ENCODE measurements around the gene STX3. TPM values are rescaled to one million over a fixed set of nuclear protein-coding genes. Genes with fewer than 3 reads are reported as not detected.

The STX3 gene
- total and polyA plus RNA-seq, 2 donors (not counting 1 experiment from before 2014, with no cell fraction given) = 7.6 to 16.6 TPM

- H3K9me3 ChIP-seq (ENCODE audit: control extremely low read depth in 1 of 3, control insufficient read depth in 2 of 3, insufficient read depth in 1 of 3, low read length in 2 of 3) = no peaks in the 10 kb centered on the region
- H3K27me3 ChIP-seq (replicated peaks in 1 of 4; ENCODE audit: control extremely low read depth in 1 of 4, control insufficient read depth in 3 of 4, insufficient read depth in 4 of 4, low read length in 3 of 4) = peaks cover 0 to 7% (median 0%) of the 10 kb centered on the region in 4 experiments
- Mint-ChIP-seq H3K27ac (no peak within 1 kb of the TSS), H3K4me1 (no peaks in the 10 kb centered on the region), H3K9me3 (ENCODE audit: insufficient read depth) (no peaks in the 10 kb centered on the region), H3K4me3 (no peak within 1 kb of the TSS), H3K27me3 (peaks cover 32% of the 10 kb centered on the region)
- ATAC-seq (ENCODE audit: low read depth) (no peak), DNase-seq (no peak)
- 100% methylated on average over 1 of the region's 2 CpGs for WGBS (ENCODE audit: insufficient coverage)
- no peaks in the 10 kb centered on the region for H3K4me1 ChIP-seq (ENCODE audit: control insufficient read depth in 2 of 2, insufficient read depth in 2 of 2, low read length in 2 of 2)
- no peaks in the 10 kb centered on the region for H4K20me1 ChIP-seq (ENCODE audit: control insufficient read depth, insufficient read depth, low read length, poor library complexity, severe bottlenecking)
- CTCF ChIA-PET = no interaction called here
- no peaks in the 10 kb centered on the region for H3K36me3 ChIP-seq (replicated peaks in 1 of 2; ENCODE audit: control extremely low read depth in 1 of 2, control insufficient read depth in 1 of 2, extremely low read depth in 1 of 2, insufficient read depth in 2 of 2, low read length in 1 of 2)
- H3K4me2 ChIP-seq (replicated peaks; ENCODE audit: low read depth, low read length, poor library complexity, severe bottlenecking) = no peak within 1 kb of the TSS
- TF ChIP-seq CTCF (IDR thresholded peaks at IDR 0.05) (no peak), EZH2 (IDR thresholded peaks at IDR 0.05; ENCODE audit: borderline replicate concordance, insufficient read depth, low read depth, low read length, poor library complexity, severe bottlenecking) (no peak)
- intact Hi-C loops (cut with micrococcal nuclease) = no loop called here
- no peaks in the 10 kb centered on the region for H3K79me2 ChIP-seq (ENCODE audit: control insufficient read depth, insufficient read depth, low read length)
- no peak within 1 kb of the TSS for H3K4me3 ChIP-seq (ENCODE audit: control extremely low read depth in 1 of 5, extremely low read depth in 1 of 5, insufficient read depth in 1 of 5, low read depth in 2 of 5, low read length in 4 of 5)
- no peak within 1 kb of the TSS for H3K27ac ChIP-seq (ENCODE audit: low read length in 2 of 2)
- POLR2A ChIA-PET = no interaction called here
- no peak within 1 kb of the TSS for H2AFZ ChIP-seq (ENCODE audit: insufficient read depth, low read depth, low read length, poor library complexity, severe bottlenecking)
- no peak within 1 kb of the TSS for H3K9ac ChIP-seq (ENCODE audit: low read length)
Observed at GRCh38 chr11:59713745-59714144, 41.4 kb upstream of the STX3 start, which contains the start of gene OR10V1. Gene OR10V1 (minus strand): TSS chr11:59713845. CDS start chr11:59713845, 0 bp downstream.

- Mint-ChIP-seq H3K4me3 (no peak overlapping the region), H3K27me3 (peaks cover 40% of the 10 kb centered on the region), H3K27ac (no peak overlapping the region), H3K9me3 (ENCODE audit: insufficient read depth) (no peaks in the 10 kb centered on the region), H3K4me1 (no peaks in the 10 kb centered on the region)
- no CpG with 5 or more reads among the region's 3 CpGs for WGBS (ENCODE audit: insufficient coverage)
- ChIA-PET POLR2A (no interaction called here), CTCF (no interaction called here)
- Histone ChIP-seq H3K4me3 (ENCODE audit: control extremely low read depth in 1 of 5, extremely low read depth in 1 of 5, insufficient read depth in 1 of 5, low read depth in 2 of 5, low read length in 4 of 5) (no peak overlapping the region), H3K27ac (ENCODE audit: low read length in 2 of 2) (no peak overlapping the region), H3K9me3 (ENCODE audit: control extremely low read depth in 1 of 3, control insufficient read depth in 2 of 3, insufficient read depth in 1 of 3, low read length in 2 of 3) (no peaks in the 10 kb centered on the region), H2AFZ (ENCODE audit: insufficient read depth, low read depth, low read length, poor library complexity, severe bottlenecking) (no peak overlapping the region), H3K36me3 (replicated peaks in 1 of 2; ENCODE audit: control extremely low read depth in 1 of 2, control insufficient read depth in 1 of 2, extremely low read depth in 1 of 2, insufficient read depth in 2 of 2, low read length in 1 of 2) (no peaks in the 10 kb centered on the region), H3K4me2 (replicated peaks; ENCODE audit: low read depth, low read length, poor library complexity, severe bottlenecking) (no peak overlapping the region), H3K4me1 (ENCODE audit: control insufficient read depth in 2 of 2, insufficient read depth in 2 of 2, low read length in 2 of 2) (no peaks in the 10 kb centered on the region), H3K9ac (ENCODE audit: low read length) (no peak overlapping the region), H3K27me3 (replicated peaks in 1 of 4; ENCODE audit: control extremely low read depth in 1 of 4, control insufficient read depth in 3 of 4, insufficient read depth in 4 of 4, low read length in 3 of 4) (peaks cover 0 to 7% (median 2%) of the 10 kb centered on the region in 4 experiments), H4K20me1 (ENCODE audit: control insufficient read depth, insufficient read depth, low read length, poor library complexity, severe bottlenecking) (no peaks in the 10 kb centered on the region), H3K79me2 (ENCODE audit: control insufficient read depth, insufficient read depth, low read length) (no peaks in the 10 kb centered on the region)
- TF ChIP-seq CTCF (IDR thresholded peaks at IDR 0.05) (no peak), EZH2 (IDR thresholded peaks at IDR 0.05; ENCODE audit: borderline replicate concordance, insufficient read depth, low read depth, low read length, poor library complexity, severe bottlenecking) (no peak)
- DNase-seq (no peak), ATAC-seq (ENCODE audit: low read depth) (no peak)
- intact Hi-C loops (cut with micrococcal nuclease) = no loop called here
Observed at GRCh38 chr11:59716051-59716450, 39.1 kb upstream of the STX3 start.

Measured in B cell (primary cell).